Middle frontal gyrus (tissue), 1 donor: ENCODE results near the gene CCDC6.
"Not testable (repeated sequence)": the region's sequence is repeated elsewhere in the genome, so short reads cannot be mapped to it uniquely, and the experiment has no call there.

ENCODE experiments used
- DNase-seq: peaks from one replicate; pipeline ENCODE4 v3.0.0-alpha.2; 2015; ENCODE audit warnings: low spot score; ENCODE audit errors: extremely low spot score

CCDC6 gene

GRCh38 chr10:59880971-59881510, 25.3 kb downstream of the CCDC6 start:
- no peak for DNase-seq

GRCh38 chr10:59880019-59880717, 26.2 kb downstream of the CCDC6 start:
- DNase-seq = no peak

GRCh38 chr10:59879363-59879913, 26.9 kb downstream of the CCDC6 start:
- DNase-seq = no peak

DNA sequence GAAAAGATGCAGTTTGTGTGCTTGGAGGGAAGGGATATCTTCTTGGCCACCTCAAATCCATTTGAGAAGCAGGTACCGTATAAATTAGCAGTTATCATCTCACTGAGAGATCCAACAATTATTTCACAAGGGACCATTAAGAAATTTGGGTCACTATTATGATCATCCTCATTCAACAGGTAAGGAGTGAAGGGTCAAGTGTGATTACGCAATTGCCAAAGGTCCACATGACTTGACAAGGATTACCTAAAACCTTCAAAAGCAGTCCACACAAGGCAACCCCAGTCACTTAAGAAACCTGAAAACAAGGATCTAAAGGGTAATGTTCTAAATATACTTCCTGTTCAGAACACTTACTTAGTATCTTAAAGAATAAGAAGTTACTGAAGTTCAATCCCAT, 27.4 kb downstream of the CCDC6 start:
- no peak for DNase-seq

DNA sequence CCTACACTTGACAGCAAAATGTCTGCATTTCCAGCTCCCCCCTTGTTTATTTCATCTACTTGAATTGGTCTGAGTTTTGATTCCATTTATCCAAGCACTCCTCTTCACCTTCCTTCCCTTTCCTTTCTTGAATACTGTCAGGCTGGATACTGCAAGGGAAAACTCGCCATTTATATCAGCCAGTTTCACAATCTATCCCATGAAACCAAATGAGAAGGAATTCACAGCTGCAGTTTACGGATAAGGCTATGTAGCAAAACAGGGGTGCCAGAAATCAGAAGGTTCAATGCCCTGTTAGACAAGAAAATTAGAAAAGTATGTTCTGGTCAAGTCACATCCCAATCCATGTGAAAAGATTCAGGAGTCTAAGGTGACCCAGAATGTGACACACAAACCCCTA, 28.1 kb downstream of the CCDC6 start:
- no peak for DNase-seq

DNA sequence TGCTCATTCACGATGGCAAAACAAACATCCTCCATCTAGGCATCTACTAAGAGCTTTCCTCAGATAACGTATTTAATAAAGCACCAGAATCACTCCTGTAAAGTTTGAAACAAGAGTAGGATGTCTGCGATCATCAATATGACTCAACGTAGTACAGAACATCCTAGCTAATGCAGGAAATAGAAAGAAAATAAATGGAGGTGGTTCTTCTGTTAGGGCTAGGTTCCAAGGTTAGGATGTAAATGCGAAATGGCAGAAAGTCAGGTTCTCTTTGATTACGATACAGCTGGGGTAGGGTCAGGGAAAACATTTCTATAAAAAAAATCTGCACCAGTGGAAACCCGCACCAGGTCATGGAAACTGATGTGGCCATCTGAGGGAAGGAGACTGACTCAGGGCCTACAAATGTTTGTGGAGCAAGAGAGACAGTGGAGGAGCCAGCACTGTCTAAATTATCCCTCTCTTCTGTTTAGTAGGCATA, 29.1 kb downstream of the CCDC6 start:
- DNase-seq = no peak

DNA sequence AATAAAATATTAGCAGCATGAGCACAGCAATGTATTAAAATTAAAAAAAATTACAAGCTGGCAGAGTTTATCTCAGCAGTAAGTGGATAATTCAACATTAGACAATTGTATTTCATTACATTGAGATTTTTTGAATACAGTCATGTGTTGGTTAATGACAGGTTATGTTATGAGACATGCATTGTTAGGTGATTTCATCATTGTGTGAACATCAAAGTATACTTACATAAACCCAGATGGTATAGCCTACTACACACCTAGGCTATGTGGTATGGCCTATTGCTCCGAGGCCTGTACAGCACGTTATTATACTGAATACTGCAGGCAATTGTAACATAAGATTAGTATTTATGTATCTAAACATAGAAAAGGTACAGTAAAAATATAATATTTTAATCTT, 29.7 kb downstream of the CCDC6 start:
- DNase-seq = no peak

DNA sequence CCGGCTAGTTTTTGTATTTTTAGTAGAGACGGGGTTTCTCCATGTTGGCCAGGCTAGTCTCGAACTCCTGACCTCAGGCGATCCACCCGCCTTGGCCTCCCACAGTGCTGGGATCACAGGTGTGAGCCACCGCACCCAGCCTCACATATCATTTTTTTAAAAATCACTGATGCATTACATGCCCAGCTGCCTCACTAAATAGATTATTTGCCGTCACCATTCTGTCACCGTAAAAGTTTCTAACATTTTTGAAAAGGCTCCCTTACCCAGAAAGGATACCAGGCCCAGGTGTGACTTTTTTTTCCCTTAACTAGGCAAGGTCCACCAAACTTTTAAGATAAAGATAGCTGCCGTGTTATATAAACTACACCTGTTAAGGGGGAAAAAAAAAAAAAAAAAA, 30.1 kb downstream of the CCDC6 start:
- DNase-seq = not testable (repeated sequence)

DNA sequence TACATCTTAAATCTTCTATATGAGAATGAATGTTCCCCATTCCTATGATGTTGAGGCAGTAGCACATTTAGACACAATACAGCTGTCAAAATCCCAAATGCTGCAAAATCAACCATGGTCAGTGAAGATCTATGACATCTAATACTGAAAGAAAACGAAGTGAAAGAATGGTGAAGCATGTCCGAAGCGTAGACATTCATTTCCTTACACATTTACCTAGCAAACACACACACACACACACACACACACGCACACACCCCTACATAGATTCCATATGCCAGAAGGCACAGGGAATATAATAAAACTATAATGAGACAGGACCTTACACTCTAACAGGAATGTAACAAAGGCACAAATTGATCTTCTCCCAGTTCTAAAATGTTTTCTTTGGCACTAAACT, 32.5 kb downstream of the CCDC6 start:
- no peak for DNase-seq

DNA sequence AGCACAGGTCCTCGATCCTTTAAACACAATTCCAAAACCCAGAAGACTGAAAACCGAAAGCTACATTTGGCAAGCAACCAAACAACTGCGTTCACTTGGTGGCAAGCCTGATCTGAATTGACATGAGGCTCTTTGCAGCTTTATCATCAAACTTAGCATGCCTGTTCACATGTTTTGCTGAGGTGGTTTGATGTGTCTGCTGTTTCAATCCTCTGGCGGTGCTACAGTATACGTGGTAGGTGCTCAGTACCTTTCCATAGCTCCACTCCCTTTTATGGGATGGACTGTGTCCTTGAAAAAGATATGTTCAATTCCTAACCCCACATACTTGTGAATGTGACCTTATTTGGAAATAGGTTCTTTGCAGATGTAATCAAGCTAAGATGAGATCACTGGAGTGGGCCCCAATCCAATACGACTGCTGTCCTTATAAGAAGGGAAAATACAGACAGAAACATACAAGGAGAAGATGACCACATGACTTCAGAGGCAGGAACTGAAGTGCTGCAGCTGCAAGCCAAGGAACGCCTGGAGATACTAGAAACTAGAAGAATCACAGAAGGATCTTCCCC, 33.4 kb downstream of the CCDC6 start:
- DNase-seq = no peak

- no peak for DNase-seq
These were observed 36.2 kb downstream of the CCDC6 start for GRCh38 chr10:59870152-59870551.

DNA sequence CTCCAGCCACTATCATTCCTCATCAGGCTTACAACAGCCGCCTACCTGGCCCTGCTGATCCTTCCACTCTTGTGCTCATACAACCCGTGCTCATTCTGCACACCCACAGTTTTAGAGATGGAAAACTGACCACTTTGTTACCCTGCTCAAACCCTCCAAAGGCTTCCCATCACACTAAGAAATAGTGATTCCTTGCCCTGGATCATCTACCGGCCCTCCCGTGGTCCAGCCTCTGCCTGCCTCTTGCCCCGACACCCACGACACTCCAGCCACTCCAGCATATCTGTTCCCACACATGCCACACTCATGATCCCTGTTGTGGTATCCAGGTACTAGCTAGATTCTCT, 36.8 kb downstream of the CCDC6 start:
- no peak for DNase-seq

DNA sequence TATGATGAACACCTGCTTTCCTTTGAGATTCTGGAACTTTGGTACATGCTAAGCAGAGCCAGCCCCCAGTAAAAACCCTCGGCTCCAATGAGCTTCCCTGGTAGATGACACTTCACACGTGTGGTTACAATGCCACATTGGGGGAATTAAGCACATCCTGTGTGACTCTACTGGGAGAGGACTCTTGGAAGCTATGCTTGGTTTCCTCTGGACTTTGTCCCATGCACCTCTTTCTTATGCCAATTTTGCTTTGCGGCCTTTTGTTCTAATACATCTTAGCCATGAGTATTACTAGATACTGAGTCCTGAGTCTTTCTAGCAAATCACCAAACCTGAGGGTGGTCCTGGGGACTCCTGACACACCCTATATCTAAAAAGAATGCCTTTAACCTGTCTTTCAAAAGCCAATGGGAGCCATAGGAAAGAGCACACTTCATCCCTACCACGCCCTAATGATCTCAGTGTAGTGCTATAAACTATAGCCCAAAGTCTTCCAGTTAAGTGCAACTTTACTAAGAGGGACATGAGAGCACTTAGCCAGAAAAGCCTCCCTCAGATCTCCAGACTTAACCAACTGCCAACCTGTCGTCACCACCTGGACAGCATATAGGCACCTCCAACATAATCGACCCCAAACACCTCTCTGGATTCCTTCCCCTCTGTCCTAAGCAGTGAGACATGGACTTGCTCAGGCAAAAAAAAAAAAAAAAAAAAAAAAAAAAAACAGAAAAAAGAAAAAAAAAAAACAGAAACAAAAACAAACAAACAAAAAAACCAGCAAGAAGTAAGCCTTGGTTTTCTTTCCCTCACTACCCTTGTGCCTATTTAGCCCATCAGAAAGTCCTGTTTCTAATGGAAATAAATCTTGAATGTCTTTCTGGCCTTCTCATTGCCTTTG, 37.4 kb downstream of the CCDC6 start:
- DNase-seq = no peak

- no peak for DNase-seq
These were observed 38.8 kb downstream of the CCDC6 start for GRCh38 chr10:59867590-59867989.

GRCh38 chr10:59865101-59865500, 41.3 kb downstream of the CCDC6 start:
- DNase-seq = no peak

DNA sequence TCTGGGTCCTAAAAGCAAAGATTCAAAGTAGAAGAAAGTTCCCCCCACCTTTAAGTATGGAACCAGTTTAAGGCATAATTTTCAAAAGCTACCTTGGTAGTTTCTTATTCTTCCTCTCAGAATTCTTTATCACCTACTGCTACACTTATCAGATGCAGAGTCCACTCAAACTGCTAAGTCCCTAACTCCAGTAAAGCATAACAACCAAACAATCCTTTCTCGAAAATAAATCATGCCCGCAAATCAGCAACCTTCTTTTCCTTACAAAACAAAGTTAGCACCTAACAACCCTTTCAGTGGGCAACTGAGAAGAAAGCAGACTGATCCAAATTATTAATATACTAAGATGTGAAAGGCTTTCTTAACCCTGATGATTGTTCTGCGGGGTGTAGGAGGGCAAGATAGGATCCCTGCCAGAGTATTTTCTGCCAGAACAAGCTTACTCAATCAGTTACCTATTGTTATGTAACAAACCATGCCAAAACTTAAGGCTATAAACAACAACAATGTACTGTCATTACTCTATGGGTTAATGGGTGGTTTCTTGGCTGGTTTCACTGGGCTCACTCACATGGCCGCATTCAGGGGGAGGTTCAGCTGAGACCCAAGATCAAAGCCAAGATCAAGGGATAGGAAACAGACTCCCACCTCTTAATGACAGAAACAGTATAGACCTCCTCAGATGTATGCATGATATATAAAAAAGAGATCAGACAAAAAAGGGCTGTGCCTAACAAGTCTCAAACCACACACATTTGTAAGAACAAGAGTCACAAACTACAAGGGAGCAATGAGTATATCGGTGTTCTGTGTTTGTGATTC, 42.0 kb downstream of the CCDC6 start:
- no peak for DNase-seq

GRCh38 chr10:59859570-59859969, 46.8 kb downstream of the CCDC6 start:
- DNase-seq = no peak

DNA sequence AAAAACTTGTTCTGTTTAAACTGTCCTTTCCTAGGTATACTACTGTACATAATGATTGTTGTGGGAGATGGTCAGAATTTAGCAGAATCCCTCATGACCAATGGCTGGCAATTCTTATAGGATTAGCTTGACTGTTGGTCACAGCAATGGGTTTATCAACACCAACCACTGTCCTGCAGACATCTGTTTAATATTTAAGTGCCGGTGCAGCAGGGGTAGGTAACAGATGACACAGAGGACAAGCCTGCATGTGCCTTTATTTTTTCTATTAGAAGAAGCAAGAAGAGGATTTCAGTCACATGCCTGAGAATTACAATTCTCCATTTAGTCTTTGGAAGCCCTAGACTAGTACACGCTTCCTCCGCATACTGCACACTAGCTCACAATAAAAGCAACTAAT, 48.4 kb downstream of the CCDC6 start:
- DNase-seq = no peak

DNA sequence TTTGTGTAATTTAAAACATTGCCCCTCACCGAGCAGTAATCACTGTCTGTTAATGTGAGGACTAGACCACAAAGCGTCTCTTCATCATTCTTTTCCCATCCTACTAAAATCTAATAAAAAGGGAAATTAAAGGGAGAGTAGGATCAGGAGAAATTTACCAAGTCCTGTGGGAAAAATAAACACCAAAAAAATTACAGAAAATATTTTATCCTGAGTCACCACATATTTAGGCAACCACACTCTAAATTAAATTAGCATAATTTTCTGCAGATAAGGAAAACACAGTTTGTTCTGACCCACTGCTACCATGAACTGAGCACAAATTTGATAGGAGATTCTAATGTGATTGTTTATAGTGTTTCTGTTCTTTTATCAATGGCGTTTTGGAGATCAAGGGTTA, 49.3 kb downstream of the CCDC6 start:
- no peak for DNase-seq

DNA sequence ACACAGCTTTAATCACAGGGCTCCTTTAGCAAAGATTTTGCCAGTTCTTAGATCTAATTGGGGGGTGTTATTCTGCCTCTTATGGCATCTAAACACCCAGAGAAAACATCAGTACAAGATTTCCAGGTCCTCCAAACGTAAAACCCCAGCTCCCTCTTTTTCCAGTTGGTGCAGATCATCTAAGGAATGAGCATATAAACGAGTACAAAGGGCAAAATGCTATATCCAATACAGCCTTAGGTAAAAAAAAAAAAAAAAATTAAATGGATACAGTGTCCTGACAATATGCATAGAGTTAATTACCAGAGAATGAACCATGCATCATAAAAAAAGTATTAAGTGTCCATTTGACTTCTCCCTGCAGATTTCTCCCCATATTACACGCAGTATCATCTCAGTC, 50.3 kb downstream of the CCDC6 start:
- no peak for DNase-seq

- DNase-seq = no peak
These were observed 51.8 kb downstream of the CCDC6 start for GRCh38 chr10:59854571-59854970.
